Measurements from ENCODE around the gene RAB4A. TPM values are rescaled to one million over a fixed set of nuclear protein-coding genes. Genes with fewer than 3 reads are reported as not detected.

RAB4A gene
- total and polyA plus RNA-seq, 9 of the 15 experiments (the other 6 are each of a cell fraction or from before 2014, with no cell fraction given), result 8.3 to 61.0 (median 26.7) TPM

DNA sequence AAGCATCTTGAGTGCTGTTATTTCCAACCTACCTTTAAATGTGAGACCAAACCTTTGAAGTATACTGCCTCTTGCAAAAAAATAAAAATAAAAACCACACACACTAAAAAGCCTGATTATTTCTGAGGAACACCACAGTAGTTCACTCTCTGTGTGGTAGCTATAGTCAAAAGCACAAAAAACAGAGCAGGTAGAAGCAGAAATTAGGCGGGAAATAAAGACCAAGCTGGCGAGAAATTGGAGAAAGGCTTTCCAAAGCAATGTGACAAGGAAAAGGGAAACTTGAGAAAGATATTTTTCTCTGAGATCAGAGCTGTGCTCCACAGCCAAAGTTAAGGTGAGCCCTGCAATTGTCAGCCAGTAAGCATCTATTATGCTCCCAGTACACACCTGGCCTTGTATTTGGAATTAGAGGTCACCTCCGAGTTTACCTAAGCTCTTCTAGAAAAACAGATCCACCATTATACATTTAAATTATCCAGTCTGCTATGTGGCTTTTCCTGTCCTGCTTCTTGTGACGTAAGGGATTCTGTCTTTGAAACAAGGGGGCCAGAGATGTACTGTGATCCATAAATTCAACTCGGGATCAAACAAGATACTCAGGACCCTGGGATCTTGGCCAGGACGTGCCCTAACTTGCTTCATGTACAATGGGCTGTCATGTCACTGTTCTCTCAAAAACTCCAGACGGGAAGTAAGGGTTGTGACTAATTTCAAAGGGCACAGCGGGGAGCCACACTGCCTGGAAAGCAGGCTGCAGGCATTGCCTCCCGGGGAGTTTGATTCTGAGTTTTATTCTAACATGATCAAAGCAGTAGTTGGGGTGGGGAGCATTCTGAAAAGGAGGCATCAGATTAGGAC, 39.8 kb upstream of the RAB4A start (continued):
- TF ChIP-seq, protein P1, sequence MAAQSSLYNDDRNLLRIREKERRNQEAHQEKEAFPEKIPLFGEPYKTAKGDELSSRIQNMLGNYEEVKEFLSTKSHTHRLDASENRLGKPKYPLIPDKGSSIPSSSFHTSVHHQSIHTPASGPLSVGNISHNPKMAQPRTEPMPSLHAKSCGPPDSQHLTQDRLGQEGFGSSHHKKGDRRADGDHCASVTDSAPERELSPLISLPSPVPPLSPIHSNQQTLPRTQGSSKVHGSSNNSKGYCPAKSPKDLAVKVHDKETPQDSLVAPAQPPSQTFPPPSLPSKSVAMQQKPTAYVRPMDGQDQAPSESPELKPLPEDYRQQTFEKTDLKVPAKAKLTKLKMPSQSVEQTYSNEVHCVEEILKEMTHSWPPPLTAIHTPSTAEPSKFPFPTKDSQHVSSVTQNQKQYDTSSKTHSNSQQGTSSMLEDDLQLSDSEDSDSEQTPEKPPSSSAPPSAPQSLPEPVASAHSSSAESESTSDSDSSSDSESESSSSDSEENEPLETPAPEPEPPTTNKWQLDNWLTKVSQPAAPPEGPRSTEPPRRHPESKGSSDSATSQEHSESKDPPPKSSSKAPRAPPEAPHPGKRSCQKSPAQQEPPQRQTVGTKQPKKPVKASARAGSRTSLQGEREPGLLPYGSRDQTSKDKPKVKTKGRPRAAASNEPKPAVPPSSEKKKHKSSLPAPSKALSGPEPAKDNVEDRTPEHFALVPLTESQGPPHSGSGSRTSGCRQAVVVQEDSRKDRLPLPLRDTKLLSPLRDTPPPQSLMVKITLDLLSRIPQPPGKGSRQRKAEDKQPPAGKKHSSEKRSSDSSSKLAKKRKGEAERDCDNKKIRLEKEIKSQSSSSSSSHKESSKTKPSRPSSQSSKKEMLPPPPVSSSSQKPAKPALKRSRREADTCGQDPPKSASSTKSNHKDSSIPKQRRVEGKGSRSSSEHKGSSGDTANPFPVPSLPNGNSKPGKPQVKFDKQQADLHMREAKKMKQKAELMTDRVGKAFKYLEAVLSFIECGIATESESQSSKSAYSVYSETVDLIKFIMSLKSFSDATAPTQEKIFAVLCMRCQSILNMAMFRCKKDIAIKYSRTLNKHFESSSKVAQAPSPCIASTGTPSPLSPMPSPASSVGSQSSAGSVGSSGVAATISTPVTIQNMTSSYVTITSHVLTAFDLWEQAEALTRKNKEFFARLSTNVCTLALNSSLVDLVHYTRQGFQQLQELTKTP (IDR thresholded peaks at IDR 0.05; ENCODE audit: low read depth in 1 of 2, partially characterized antibody in 2 of 2), result no peak

DNA sequence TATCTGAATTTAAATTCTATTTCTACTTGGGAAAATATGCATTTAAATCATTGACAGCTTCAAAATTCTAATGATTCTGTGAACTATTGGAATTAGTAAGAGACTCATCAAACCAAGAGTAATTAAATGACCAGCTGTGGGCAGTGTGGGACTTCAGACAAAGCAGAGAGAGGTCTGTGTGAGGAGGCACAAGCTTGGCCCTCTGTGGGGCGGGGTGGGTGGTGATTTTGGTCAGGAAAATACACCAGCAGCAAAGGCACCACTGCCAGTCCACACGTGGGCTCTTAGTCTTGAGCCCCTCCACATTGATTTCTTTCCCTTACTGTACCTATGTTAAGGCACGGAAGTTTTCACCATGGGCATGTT, 39.2 kb upstream of the RAB4A start:
- peaks cover 0 to 6% of the 10 kb centered on the region in 2 experiments; a peak in 2 of 5 replicates for H3K4me1 ChIP-seq (replicated peaks in 1 of 2; ENCODE audit: control insufficient read depth in 2 of 2, insufficient read depth in 2 of 2, low read length in 2 of 2)
- BruUV-seq (replicated peaks), result no TSS peak
- in situ Hi-C loops (cut with MboI), result loop anchor here (10.0 kb wide), 1 partner anchor 547 kb away; no protein-coding TSS in a partner anchor
- TF ChIP-seq, protein P2, sequence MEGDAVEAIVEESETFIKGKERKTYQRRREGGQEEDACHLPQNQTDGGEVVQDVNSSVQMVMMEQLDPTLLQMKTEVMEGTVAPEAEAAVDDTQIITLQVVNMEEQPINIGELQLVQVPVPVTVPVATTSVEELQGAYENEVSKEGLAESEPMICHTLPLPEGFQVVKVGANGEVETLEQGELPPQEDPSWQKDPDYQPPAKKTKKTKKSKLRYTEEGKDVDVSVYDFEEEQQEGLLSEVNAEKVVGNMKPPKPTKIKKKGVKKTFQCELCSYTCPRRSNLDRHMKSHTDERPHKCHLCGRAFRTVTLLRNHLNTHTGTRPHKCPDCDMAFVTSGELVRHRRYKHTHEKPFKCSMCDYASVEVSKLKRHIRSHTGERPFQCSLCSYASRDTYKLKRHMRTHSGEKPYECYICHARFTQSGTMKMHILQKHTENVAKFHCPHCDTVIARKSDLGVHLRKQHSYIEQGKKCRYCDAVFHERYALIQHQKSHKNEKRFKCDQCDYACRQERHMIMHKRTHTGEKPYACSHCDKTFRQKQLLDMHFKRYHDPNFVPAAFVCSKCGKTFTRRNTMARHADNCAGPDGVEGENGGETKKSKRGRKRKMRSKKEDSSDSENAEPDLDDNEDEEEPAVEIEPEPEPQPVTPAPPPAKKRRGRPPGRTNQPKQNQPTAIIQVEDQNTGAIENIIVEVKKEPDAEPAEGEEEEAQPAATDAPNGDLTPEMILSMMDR (IDR thresholded peaks at IDR 0.05 in 2 of 3, conservative IDR thresholded peaks at IDR 0.05 in 1 of 3; ENCODE audit: insufficient read depth in 2 of 3, low read depth in 1 of 3, low read length in 3 of 3), result peak; percentile 17 to 46 (median 32); a peak in 4 of 6 replicates
- TF ChIP-seq, protein P3, sequence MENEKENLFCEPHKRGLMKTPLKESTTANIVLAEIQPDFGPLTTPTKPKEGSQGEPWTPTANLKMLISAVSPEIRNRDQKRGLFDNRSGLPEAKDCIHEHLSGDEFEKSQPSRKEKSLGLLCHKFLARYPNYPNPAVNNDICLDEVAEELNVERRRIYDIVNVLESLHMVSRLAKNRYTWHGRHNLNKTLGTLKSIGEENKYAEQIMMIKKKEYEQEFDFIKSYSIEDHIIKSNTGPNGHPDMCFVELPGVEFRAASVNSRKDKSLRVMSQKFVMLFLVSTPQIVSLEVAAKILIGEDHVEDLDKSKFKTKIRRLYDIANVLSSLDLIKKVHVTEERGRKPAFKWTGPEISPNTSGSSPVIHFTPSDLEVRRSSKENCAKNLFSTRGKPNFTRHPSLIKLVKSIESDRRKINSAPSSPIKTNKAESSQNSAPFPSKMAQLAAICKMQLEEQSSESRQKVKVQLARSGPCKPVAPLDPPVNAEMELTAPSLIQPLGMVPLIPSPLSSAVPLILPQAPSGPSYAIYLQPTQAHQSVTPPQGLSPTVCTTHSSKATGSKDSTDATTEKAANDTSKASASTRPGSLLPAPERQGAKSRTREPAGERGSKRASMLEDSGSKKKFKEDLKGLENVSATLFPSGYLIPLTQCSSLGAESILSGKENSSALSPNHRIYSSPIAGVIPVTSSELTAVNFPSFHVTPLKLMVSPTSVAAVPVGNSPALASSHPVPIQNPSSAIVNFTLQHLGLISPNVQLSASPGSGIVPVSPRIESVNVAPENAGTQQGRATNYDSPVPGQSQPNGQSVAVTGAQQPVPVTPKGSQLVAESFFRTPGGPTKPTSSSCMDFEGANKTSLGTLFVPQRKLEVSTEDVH (IDR thresholded peaks at IDR 0.05; ENCODE audit: low read depth, partially characterized antibody), result no peak
- no peak for TF ChIP-seq ZNF707 (CRISPR knock-in tag; conservative IDR thresholded peaks at IDR 0.05)
- TF ChIP-seq RAD21 (CRISPR knock-in tag; conservative IDR thresholded peaks at IDR 0.05 in 1 of 2, IDR thresholded peaks at IDR 0.05 in 1 of 2), result peak in 1 of 2 experiments; percentile 46; a peak in 2 of 4 replicates

More for the DNA sequence above, 39.2 kb upstream of the RAB4A start:
- Histone ChIP-seq H3K27me3 (ENCODE audit: control insufficient read depth in 2 of 2, insufficient read depth in 2 of 2, low read length in 2 of 2) (peaks cover 44 to 45% of the 10 kb centered on the region in 2 experiments), H3K9me1 (ENCODE audit: control insufficient read depth, insufficient read depth, low read length) (no peaks in the 10 kb centered on the region), H3K9ac (ENCODE audit: insufficient read depth in 1 of 2, low read depth in 2 of 2, low read length in 2 of 2) (no peak overlapping the region), H3K4me3 (no peak overlapping the region), H3K4me2 (ENCODE audit: insufficient read depth, low read length) (no peak overlapping the region), H3K27ac (ENCODE audit: extremely low read depth, low read depth, low read length) (no peak overlapping the region), H3K9me3 (replicated peaks; ENCODE audit: control insufficient read depth, insufficient read depth, low read depth, low read length) (peaks cover 2% of the 10 kb centered on the region; the same call in 1 of the 2 replicates), H2AFZ (ENCODE audit: low read depth, low read length) (no peak overlapping the region), H3K79me2 (ENCODE audit: control insufficient read depth, insufficient read depth, low read length) (no peaks in the 10 kb centered on the region), H4K20me1 (replicated peaks; ENCODE audit: control insufficient read depth, insufficient read depth, low read length) (peaks cover 10% of the 10 kb centered on the region), H3K36me3 (ENCODE audit: control insufficient read depth, insufficient read depth, low read length) (no peaks in the 10 kb centered on the region)
- CTCF ChIA-PET (ENCODE audit: low intra/inter-chr PET ratio), result no interaction called here
- no peak for FAIRE-seq
- intact Hi-C loops (cut with micrococcal nuclease), result no loop called here
- peak; percentile 56; the same call in 2 of the 3 replicates for ATAC-seq
- POLR2A ChIA-PET, result interaction anchor here (1.7 kb wide), 1 partner anchor 19 kb away, joined by 3 read pairs; no protein-coding TSS in a partner anchor
- no peak for DNase-seq (ENCODE audit: extremely low read depth in 1 of 4, low spot score in 3 of 4)
- WGBS (ENCODE audit: insufficient coverage, low coverage, missing lambda C conversion rate), result 0% methylated on average over 3 of the region's 3 CpGs
